Lower lobe of right lung (tissue), 2 donors: Measurements from ENCODE around the gene KDM4D. TPM values are rescaled to one million over a fixed set of nuclear protein-coding genes. Genes with fewer than 3 reads are reported as not detected.
A peak's percentile ranks its signal among the peaks of the same experiment; 100 is the strongest.

Experiments
- ATAC-seq, 2 donors: fragments of 200-7000 bp; cut with Tn5 transposase; one replicate each; pipeline ENCODE4 v1.9.1; 2020 to 2022; ENCODE audit warnings: mild to moderate bottlenecking in 2 of 2, moderate library complexity in 2 of 2
- DNase-seq: peaks from one replicate; pipeline ENCODE4 v3.0.0-alpha.2; 2020
- H3K27ac ChIP-seq: fragments of 200-600 bp; one replicate; pipeline ENCODE4 v1.8.0; 2022
- H3K27me3 ChIP-seq: fragments of 200-600 bp; one replicate; pipeline ENCODE4 v1.8.0; 2022; ENCODE audit warnings: low read depth
- H3K36me3 ChIP-seq: fragments of 200-600 bp; one replicate; pipeline ENCODE4 v1.8.0; 2022; ENCODE audit warnings: mild to moderate bottlenecking
- H3K4me1 ChIP-seq: fragments of 200-600 bp; one replicate; pipeline ENCODE4 v1.8.0; 2022
- H3K4me3 ChIP-seq: fragments of 200-600 bp; one replicate; pipeline ENCODE4 v1.8.0; 2022; ENCODE audit warnings: mild to moderate bottlenecking
- H3K9me3 ChIP-seq: fragments of 200-600 bp; one replicate; pipeline ENCODE4 v1.8.0; 2022
- CTCF ChIP-seq: fragments of 200-600 bp; IDR thresholded peaks from one replicate; pipeline ENCODE4 v1.8.0; 2022; ENCODE audit warnings: antibody characterized with exemption, mild to moderate bottlenecking
- intact Hi-C: fragments of 100-400 bp; cut with DNase I; formaldehyde crosslinking; loops from one replicate; pipeline ENCODE4 v1.11.0; 2022
- total RNA-seq: library from RNA; stranded (reverse); fragmentation: NEBNext Ultra II Directional; extraction: Animal tissue kit (Norgen Biotek cat#: 25700); gene quantifications from one replicate; pipeline ENCODE4 v1.2.1, GENCODE V29; 2021
- donor health status: DM: no; HTN: yes; CAD: no; lungs with severe emphysema.

The KDM4D gene
- total RNA-seq, 1 donor from 2014 or later = 0.68 TPM

- ATAC-seq (peak in 1 of 2 donors; percentile 12), DNase-seq (no peak)
Measured at GRCh38 chr11:94934362-94934761, 39.1 kb upstream of the KDM4D start.

GRCh38 chr11:94934846-94935245 lies 38.7 kb upstream of the KDM4D start:
- TF ChIP-seq CTCF = no peak
- Histone ChIP-seq H3K36me3 (no peaks in the 10 kb centered on the region), H3K4me1 (peaks cover 32% of the 10 kb centered on the region), H3K4me3 (no peak overlapping the region), H3K27ac (peak overlapping the region; percentile 6), H3K9me3 (no peaks in the 10 kb centered on the region), H3K27me3 (no peaks in the 10 kb centered on the region)
- DNase-seq (no peak), ATAC-seq (no peak)
- intact Hi-C loops = no loop called here

More at GRCh38 chr11:94934362-94934761, 39.1 kb upstream of the KDM4D start:
- Histone ChIP-seq H3K4me1 (peaks cover 32% of the 10 kb centered on the region), H3K4me3 (no peak overlapping the region), H3K9me3 (no peaks in the 10 kb centered on the region), H3K36me3 (no peaks in the 10 kb centered on the region), H3K27ac (peak overlapping the region; percentile 27), H3K27me3 (no peaks in the 10 kb centered on the region)
- intact Hi-C loops = no loop called here
- TF ChIP-seq CTCF = no peak

GRCh38 chr11:94938095-94939055 lies 35.1 kb upstream of the KDM4D start:
- Histone ChIP-seq H3K4me1 (peaks cover 32% of the 10 kb centered on the region), H3K4me3 (no peak overlapping the region), H3K9me3 (no peaks in the 10 kb centered on the region), H3K36me3 (no peaks in the 10 kb centered on the region), H3K27me3 (no peaks in the 10 kb centered on the region), H3K27ac (peak overlapping the region; percentile 26)
- intact Hi-C loops = no loop called here
- TF ChIP-seq CTCF = no peak
- peak in 1 of 2 donors; percentile 52 for ATAC-seq
- peak; percentile 57 for DNase-seq

GRCh38 chr11:94939346-94939745 lies 34.2 kb upstream of the KDM4D start:
- no peak for ATAC-seq
- Histone ChIP-seq H3K4me1 (peaks cover 23% of the 10 kb centered on the region), H3K27me3 (no peaks in the 10 kb centered on the region), H3K36me3 (no peaks in the 10 kb centered on the region), H3K9me3 (no peaks in the 10 kb centered on the region), H3K27ac (no peak overlapping the region), H3K4me3 (no peak overlapping the region)
- DNase-seq = no peak
- intact Hi-C loops = no loop called here
- TF ChIP-seq CTCF = no peak

GRCh38 chr11:94941131-94941530 lies 32.4 kb upstream of the KDM4D start:
- Histone ChIP-seq H3K27ac (no peak overlapping the region), H3K9me3 (no peaks in the 10 kb centered on the region), H3K27me3 (no peaks in the 10 kb centered on the region), H3K36me3 (no peaks in the 10 kb centered on the region), H3K4me1 (peaks cover 14% of the 10 kb centered on the region), H3K4me3 (no peak overlapping the region)
- ATAC-seq = no peak
- no peak for DNase-seq
- intact Hi-C loops = no loop called here
- no peak for TF ChIP-seq CTCF
